ENCODE data around the gene CDH13.

The CDH13 gene

GRCh38 chr16:83797013-83797412 is 1170.2 kb downstream of the CDH13 start:
- DNase-seq: no peak

GRCh38 chr16:83799336-83799735 is 1172.6 kb downstream of the CDH13 start:
- no peak for DNase-seq

GRCh38 chr16:83802135-83802534 is 1175.4 kb downstream of the CDH13 start:
- DNase-seq: peak; percentile 33

GRCh38 chr16:83802554-83803205 is 1175.9 kb downstream of the CDH13 start:
- no peak for DNase-seq

- no peak for DNase-seq
Measured at GRCh38 chr16:83803811-83804210, 1177.0 kb downstream of the CDH13 start.

- no peak for DNase-seq
Measured at GRCh38 chr16:83804366-83804765, 1177.6 kb downstream of the CDH13 start.

- DNase-seq: no peak
Measured at GRCh38 chr16:83806036-83806435, 1179.3 kb downstream of the CDH13 start.

GRCh38 chr16:83806731-83807130 is 1180.0 kb downstream of the CDH13 start:
- DNase-seq: no peak

- no peak for DNase-seq
Measured at GRCh38 chr16:83807327-83807709, 1180.5 kb downstream of the CDH13 start.

GRCh38 chr16:83807710-83808572 is 1181.2 kb downstream of the CDH13 start, which contains the start of gene HSBP1:
Gene HSBP1, plus strand, starts transcription at chr16:83807978. Its CDS starts 99 bp downstream, at chr16:83808077.
- DNase-seq: peak; percentile 96

GRCh38 chr16:83808573-83809014 is 1181.8 kb downstream of the CDH13 start:
- DNase-seq: no peak

GRCh38 chr16:83809092-83809491 is 1182.3 kb downstream of the CDH13 start:
- no peak for DNase-seq

GRCh38 chr16:83810901-83811300 is 1184.1 kb downstream of the CDH13 start:
- no peak for DNase-seq

- no peak for DNase-seq
Measured at GRCh38 chr16:83813823-83814658, 1187.3 kb downstream of the CDH13 start.

- DNase-seq: no peak
Measured at GRCh38 chr16:83814659-83814985, 1187.9 kb downstream of the CDH13 start.

- no peak for DNase-seq
Measured at GRCh38 chr16:83817022-83817421, 1190.3 kb downstream of the CDH13 start.

GRCh38 chr16:83818276-83818675 is 1191.5 kb downstream of the CDH13 start:
- no peak for DNase-seq

GRCh38 chr16:83819361-83819760 is 1192.6 kb downstream of the CDH13 start:
- no peak for DNase-seq

GRCh38 chr16:83826146-83826913 is 1199.6 kb downstream of the CDH13 start:
- DNase-seq: peak; percentile 76

- DNase-seq: no peak
Measured at GRCh38 chr16:83830091-83830768, 1203.5 kb downstream of the CDH13 start.

GRCh38 chr16:83830769-83831455 is 1204.1 kb downstream of the CDH13 start:
- no peak for DNase-seq

Data from activated CD4-positive, alpha-beta T cell treated with anti-CD3 and anti-CD28 coated beads, Interleukin-2, amount 50 U/mL, for 16 hours (primary cell).